ENCODE data around the gene KSR1. TPM values are rescaled to one million over a fixed set of nuclear protein-coding genes. Genes with fewer than 3 reads are reported as not detected.

The KSR1 gene
- total and polyA plus RNA-seq, 8 donors: 2.7 to 32.1 (median 13.6) TPM

DNA sequence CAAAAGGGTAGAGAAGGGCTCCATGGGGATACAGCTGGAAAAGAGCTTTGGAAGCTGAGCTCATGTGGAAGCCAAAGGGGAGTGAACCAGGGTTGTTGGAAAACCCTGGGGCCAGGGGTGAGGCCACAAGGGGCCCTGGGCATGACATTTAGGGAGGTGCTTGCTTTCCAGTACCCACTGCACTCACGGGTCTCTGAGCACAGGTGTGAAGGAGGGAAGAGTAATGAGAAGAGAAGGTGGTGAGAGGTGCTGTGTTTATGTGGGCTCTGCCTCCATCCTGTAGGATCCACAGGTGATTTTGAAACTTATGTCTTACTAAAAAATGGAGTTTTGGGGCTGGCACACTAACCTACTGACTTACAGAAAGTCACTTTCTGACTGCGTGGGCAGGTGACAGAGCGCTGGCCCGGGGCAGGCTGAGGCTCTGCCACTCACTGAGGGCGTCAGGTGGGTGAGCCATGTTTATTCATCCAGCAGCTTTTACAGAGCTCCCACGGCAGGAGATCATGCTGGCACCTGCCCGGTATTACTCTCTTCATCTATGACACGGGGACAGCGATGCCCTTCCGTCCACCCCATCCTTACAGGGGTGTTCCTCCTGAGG, 18.9 kb downstream of the KSR1 start:
- no peaks in the 10 kb centered on the region for H3K9me3 ChIP-seq
- intact Hi-C loops (cut with DNase I; ENCODE audit: low total_unique reads): no loop called here
- TF ChIP-seq POLR2A (IDR thresholded peaks at IDR 0.05): no peak
- TF ChIP-seq EP300 (IDR thresholded peaks at IDR 0.05): no peak
- no peak for TF ChIP-seq POLR2AphosphoS5 (IDR thresholded peaks at IDR 0.05)
- TF ChIP-seq, protein P1, sequence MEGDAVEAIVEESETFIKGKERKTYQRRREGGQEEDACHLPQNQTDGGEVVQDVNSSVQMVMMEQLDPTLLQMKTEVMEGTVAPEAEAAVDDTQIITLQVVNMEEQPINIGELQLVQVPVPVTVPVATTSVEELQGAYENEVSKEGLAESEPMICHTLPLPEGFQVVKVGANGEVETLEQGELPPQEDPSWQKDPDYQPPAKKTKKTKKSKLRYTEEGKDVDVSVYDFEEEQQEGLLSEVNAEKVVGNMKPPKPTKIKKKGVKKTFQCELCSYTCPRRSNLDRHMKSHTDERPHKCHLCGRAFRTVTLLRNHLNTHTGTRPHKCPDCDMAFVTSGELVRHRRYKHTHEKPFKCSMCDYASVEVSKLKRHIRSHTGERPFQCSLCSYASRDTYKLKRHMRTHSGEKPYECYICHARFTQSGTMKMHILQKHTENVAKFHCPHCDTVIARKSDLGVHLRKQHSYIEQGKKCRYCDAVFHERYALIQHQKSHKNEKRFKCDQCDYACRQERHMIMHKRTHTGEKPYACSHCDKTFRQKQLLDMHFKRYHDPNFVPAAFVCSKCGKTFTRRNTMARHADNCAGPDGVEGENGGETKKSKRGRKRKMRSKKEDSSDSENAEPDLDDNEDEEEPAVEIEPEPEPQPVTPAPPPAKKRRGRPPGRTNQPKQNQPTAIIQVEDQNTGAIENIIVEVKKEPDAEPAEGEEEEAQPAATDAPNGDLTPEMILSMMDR (IDR thresholded peaks at IDR 0.05): no peak
- WGBS, 5 donors: 70 to 85% (median 84%) methylated on average over 10 of the region's 10 CpGs
- DNase-seq: no peak
- no peaks in the 10 kb centered on the region for H3K36me3 ChIP-seq
- peak overlapping the region in 3 of 5 donors; percentile 16 to 83 (median 68) for H3K27ac ChIP-seq
- no peak overlapping the region for H3K4me3 ChIP-seq
- H3K4me1 ChIP-seq: peaks cover 27 to 61% (median 46%) of the 10 kb centered on the region in 4 donors
- no peaks in the 10 kb centered on the region for H3K27me3 ChIP-seq

DNA sequence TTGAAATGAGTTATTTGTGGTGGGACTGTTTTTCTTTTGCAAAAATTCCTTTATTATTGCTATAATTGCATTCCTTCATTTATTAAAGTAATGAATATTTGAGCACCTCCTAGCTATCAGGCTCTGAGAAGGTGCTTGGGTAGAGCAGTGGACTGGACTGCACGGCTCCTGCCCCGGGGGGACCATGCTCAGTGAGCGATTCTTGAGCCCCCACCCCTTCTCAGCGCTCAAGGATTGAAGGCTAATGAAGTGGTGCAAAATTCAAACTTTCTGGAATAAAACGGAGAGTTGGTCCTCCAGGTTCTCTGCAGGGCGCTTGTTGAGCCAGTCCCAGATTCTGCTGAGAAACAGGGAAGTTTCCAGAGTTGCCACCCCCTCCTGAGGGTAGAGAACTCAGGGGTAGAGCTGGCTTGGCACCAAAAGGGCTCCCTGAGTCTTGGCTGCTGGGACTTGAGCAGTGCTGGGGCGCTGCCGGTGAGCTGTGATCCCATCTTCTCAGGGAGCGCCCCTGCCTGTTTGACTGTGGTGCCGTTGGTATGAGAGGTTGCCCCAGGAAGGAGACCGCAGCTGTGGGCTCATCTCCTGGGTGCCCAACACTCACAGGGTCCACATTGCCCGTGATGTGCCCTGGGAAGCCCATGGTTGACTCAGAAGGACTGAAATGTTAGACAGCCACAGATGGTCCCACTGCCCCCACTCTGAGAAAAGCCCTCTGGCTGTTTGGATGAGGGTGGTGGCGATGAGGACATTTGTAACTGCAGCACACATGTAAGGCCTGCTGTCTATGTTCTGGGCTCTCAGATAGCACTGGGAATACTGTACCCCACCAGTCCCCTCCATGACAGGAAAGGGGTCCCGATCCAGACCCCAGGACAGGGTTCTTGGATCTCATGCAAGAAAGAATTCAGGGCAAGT, 20.0 kb downstream of the KSR1 start:
- H3K27ac ChIP-seq: peak overlapping the region in 1 of 5 donors; percentile 24
- intact Hi-C loops (cut with DNase I; ENCODE audit: low total_unique reads): no loop called here
- H3K27me3 ChIP-seq: no peaks in the 10 kb centered on the region
- no peaks in the 10 kb centered on the region for H3K36me3 ChIP-seq
- TF ChIP-seq EP300 (IDR thresholded peaks at IDR 0.05) (no peak), POLR2A (IDR thresholded peaks at IDR 0.05) (no peak), POLR2AphosphoS5 (IDR thresholded peaks at IDR 0.05) (no peak)
- TF ChIP-seq, protein P1 (IDR thresholded peaks at IDR 0.05): no peak
- H3K9me3 ChIP-seq: no peaks in the 10 kb centered on the region
- H3K4me1 ChIP-seq: peaks cover 27 to 59% (median 45%) of the 10 kb centered on the region in 4 donors
- H3K4me3 ChIP-seq: no peak overlapping the region
- WGBS, 5 donors: 85 to 92% (median 87%) methylated on average over 10 to 14 of the region's 14 CpGs
- no peak for DNase-seq

DNA sequence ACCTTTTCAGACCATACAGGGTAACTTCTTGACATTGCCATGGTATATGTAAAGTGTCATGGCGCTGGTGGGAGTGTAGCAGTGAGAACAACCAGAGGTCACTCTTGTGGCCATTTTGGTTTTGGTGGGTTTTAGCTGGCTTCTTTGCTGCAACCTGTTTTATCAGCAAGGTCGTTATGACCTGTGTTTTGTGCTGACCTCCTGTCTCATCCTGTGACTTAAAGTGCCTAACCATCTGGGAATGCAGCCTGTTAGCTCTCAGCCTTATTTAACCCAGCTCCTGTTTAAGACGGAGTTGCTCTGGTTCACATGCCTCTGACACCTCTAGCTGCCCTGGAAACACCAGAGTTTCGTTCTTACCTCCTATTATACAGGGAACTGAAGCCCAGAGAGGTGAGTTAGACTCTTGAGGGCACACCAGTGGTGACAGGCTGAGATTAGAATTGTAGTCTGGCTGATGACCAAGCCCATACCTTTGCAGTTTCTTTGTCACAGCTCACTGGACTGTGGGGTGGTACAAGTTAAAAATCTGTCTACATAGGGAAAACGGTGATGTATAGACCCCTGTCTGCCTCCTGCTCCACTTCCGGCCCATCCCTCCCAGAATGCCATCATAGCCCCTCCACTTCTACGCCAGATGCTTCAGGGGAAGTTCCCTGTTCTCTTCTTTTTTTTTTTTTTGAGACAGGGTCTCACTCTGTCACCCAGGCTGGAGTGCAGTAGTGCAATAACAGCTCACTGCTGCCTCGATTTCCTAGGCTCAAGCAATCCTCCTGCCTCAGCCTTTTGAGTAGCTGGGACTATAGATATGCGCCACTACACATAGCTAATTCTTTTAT, 21.0 kb downstream of the KSR1 start:
- 75 to 85% (median 83%) methylated on average over 9 of the region's 9 CpGs for WGBS, 5 donors
- Histone ChIP-seq H3K9me3 (no peaks in the 10 kb centered on the region), H3K4me1 (peaks cover 22 to 48% (median 38%) of the 10 kb centered on the region in 4 donors), H3K4me3 (no peak overlapping the region), H3K27me3 (no peaks in the 10 kb centered on the region), H3K27ac (no peak overlapping the region), H3K36me3 (no peaks in the 10 kb centered on the region)
- no peak for DNase-seq
- intact Hi-C loops (cut with DNase I; ENCODE audit: low total_unique reads): no loop called here
- TF ChIP-seq POLR2A (IDR thresholded peaks at IDR 0.05): no peak
- TF ChIP-seq, protein P1 (IDR thresholded peaks at IDR 0.05): no peak
